MCF 10A (cell line): Measurements from ENCODE around the gene PIM2. TPM values are rescaled to one million over a fixed set of nuclear protein-coding genes. Genes with fewer than 3 reads are reported as not detected.

ENCODE experiments used
- BruUV-seq: library from RNA; stranded (reverse); fragments of 400-500 nt; replicated peaks from 2 replicates; lab custom pipeline; 2021; lab: Mats Ljungman, UMichigan
- CTCF ChIA-PET: fragments of 300-600 bp; sonication (Branson Sonifier 250); formaldehyde crosslinking; extraction: SDS; loops from one replicate; lab custom pipeline; 2021; ENCODE audit warnings: antibody characterized with exemption, inconsistent platforms; lab: Yijun Ruan, JAX
- POLR2A ChIA-PET: fragments of 300-600, 350-650 bp; sonication (Branson Sonifier 250); formaldehyde crosslinking; extraction: SDS; loops from one replicate; lab custom pipeline; 2020; ENCODE audit warnings: antibody characterized with exemption, inconsistent platforms; lab: Yijun Ruan, JAX
- DNase-seq: peaks from one replicate; pipeline ENCODE4 v3.0.0-alpha.2; 2018; ENCODE audit not compliant: unreplicated experiment
- H3K27ac Mint-ChIP-seq: one replicate; pipeline ENCODE4 v1.8.0; 2022; ENCODE audit warnings: mild to moderate bottlenecking, low read depth, mixed read lengths; ENCODE audit not compliant: unreplicated experiment
- H3K27me3 Mint-ChIP-seq: one replicate; pipeline ENCODE4 v1.8.0; 2022; ENCODE audit warnings: mixed read lengths; ENCODE audit not compliant: insufficient read depth, unreplicated experiment
- H3K36me3 Mint-ChIP-seq: one replicate; pipeline ENCODE4 v1.8.0; 2022; ENCODE audit warnings: mild to moderate bottlenecking, moderate library complexity, mixed read lengths; ENCODE audit not compliant: insufficient read depth, unreplicated experiment
- H3K4me1 Mint-ChIP-seq: one replicate; pipeline ENCODE4 v1.8.0; 2022; ENCODE audit warnings: mixed read lengths; ENCODE audit not compliant: insufficient read depth, unreplicated experiment
- H3K4me3 Mint-ChIP-seq: one replicate; pipeline ENCODE4 v1.8.0; 2022; ENCODE audit warnings: mild to moderate bottlenecking, moderate library complexity, mixed read lengths; ENCODE audit not compliant: unreplicated experiment
- H3K9me3 Mint-ChIP-seq: one replicate; pipeline ENCODE4 v1.8.0; 2022; ENCODE audit warnings: mixed read lengths; ENCODE audit not compliant: unreplicated experiment
- intact Hi-C: fragments of 100-400 bp; cut with micrococcal nuclease; formaldehyde crosslinking; loops from 2 replicates; pipeline ENCODE4 v1.14.1; 2022
- total RNA-seq: library from RNA; stranded (reverse); gene quantifications from 2 replicates; pipeline ENCODE4 v1.2.3, GENCODE V29; 2022
- TF ChIP-seq, protein P1 (sequence below): fragments of 200-600 bp; IDR thresholded peaks from one replicate; pipeline ENCODE4 v1.8.0; 2022; ENCODE audit warnings: antibody characterized with exemption, mild to moderate bottlenecking; ENCODE audit not compliant: unreplicated experiment

The PIM2 gene
- total RNA-seq, 1 experiment from 2014 or later = 9.2 TPM

DNA sequence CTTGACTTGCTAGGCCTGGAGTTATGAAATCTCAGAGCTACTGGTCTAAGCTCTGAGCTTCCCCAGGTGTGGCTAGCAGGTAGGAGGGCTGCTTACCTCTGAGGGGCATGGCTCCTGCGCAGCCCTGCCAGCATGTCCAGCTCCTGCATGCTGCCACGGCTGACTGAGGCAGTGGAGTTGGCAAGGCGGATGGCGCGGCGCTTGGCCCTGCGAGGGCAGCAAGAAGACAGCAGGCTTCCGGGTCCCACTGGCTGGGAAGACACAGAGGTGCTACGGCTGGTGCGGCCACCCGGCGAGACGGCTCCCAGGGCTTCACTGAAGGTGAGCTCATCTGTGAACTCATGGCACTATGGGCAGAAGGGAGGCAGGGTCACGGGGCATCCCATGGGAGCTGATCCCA, 47.1 kb upstream of the PIM2 start:
- H3K4me3 Mint-ChIP-seq = no peak overlapping the region
- H3K4me1 Mint-ChIP-seq = no peaks in the 10 kb centered on the region
- intact Hi-C loops = no loop called here
- H3K27me3 Mint-ChIP-seq = no peaks in the 10 kb centered on the region
- BruUV-seq = no TSS peak
- TF ChIP-seq, protein P1, sequence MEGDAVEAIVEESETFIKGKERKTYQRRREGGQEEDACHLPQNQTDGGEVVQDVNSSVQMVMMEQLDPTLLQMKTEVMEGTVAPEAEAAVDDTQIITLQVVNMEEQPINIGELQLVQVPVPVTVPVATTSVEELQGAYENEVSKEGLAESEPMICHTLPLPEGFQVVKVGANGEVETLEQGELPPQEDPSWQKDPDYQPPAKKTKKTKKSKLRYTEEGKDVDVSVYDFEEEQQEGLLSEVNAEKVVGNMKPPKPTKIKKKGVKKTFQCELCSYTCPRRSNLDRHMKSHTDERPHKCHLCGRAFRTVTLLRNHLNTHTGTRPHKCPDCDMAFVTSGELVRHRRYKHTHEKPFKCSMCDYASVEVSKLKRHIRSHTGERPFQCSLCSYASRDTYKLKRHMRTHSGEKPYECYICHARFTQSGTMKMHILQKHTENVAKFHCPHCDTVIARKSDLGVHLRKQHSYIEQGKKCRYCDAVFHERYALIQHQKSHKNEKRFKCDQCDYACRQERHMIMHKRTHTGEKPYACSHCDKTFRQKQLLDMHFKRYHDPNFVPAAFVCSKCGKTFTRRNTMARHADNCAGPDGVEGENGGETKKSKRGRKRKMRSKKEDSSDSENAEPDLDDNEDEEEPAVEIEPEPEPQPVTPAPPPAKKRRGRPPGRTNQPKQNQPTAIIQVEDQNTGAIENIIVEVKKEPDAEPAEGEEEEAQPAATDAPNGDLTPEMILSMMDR = no peak
- ChIA-PET POLR2A (interaction anchor here (0.5 to 0.7 kb wide), 2 partner anchors 68 to 71 kb away, joined by 3 read pairs; partner anchors contain the start of genes PQBP1 and TIMM17B), CTCF (interaction anchor here (0.7 to 1.1 kb wide), 2 partner anchors 8 to 11 kb away, joined by 3 read pairs; no protein-coding TSS in a partner anchor)
- DNase-seq = no peak
- H3K27ac Mint-ChIP-seq = no peak overlapping the region
- H3K9me3 Mint-ChIP-seq = peaks cover 7% of the 10 kb centered on the region
- H3K36me3 Mint-ChIP-seq = no peaks in the 10 kb centered on the region

DNA sequence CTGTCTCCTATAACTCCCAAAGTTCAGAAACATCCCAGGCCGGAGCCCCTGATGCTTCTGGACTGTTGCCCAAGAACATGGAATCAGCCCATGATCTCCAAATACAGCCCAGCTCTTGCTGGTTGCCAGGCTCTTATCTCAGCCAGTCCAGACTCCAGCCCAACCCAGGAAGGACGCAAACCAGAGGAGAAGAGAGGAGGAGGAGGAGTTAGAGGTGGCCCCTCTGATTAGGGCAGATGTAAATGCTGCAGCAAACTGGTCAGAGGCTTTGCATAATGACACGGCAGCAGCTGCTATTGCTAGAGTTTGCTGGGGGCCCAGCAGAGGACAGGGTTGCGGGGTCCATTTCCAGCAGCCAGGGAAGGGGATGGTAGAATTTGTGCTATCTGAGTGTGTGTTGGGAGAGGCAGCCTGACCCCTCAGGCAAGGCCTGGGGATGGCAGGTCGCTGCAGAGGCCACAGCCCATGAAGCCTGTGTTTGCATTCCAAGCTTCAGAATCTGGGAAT, 42.8 kb upstream of the PIM2 start:
- H3K4me3 Mint-ChIP-seq = no peak overlapping the region
- ChIA-PET CTCF (interaction anchor here (0.7 kb wide), 1 partner anchor 12 kb away, joined by 3 read pairs; no protein-coding TSS in a partner anchor), POLR2A (no interaction called here)
- no TSS peak for BruUV-seq
- H3K27ac Mint-ChIP-seq = no peak overlapping the region
- H3K4me1 Mint-ChIP-seq = no peaks in the 10 kb centered on the region
- H3K9me3 Mint-ChIP-seq = peaks cover 7% of the 10 kb centered on the region
- TF ChIP-seq, protein P1 = no peak
- intact Hi-C loops = no loop called here
- no peaks in the 10 kb centered on the region for H3K27me3 Mint-ChIP-seq
- H3K36me3 Mint-ChIP-seq = peaks cover 7% of the 10 kb centered on the region
- no peak for DNase-seq

DNA sequence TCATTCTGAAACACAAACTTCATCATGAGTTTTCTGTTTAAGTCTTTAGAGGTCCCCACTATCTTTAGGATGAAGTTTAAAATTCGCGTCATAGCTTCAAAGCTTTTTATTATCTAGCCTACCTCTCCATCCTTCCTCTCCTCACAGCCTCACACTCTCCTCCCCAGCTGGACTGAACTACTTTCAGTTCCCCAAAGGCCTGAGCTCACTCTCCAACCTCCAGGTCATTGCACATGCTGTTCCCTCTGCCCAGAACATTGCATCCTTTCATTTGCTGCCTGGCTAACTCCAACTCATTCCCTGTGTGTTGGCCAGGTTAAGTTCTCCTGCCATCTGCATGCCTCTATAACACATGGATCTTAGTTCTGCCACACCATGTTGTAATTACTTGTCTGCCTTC, 41.5 kb upstream of the PIM2 start:
- intact Hi-C loops = no loop called here
- ChIA-PET POLR2A (no interaction called here), CTCF (interaction anchor here (0.6 kb wide), 1 partner anchor 876 kb away, joined by 3 read pairs; no protein-coding TSS in a partner anchor)
- no TSS peak for BruUV-seq
- no peak overlapping the region for H3K27ac Mint-ChIP-seq
- peaks cover 5% of the 10 kb centered on the region for H3K4me1 Mint-ChIP-seq
- TF ChIP-seq, protein P1 = no peak
- H3K27me3 Mint-ChIP-seq = no peaks in the 10 kb centered on the region
- peak overlapping the region; percentile 2 for H3K4me3 Mint-ChIP-seq
- DNase-seq = no peak
- peaks cover 7% of the 10 kb centered on the region for H3K9me3 Mint-ChIP-seq
- H3K36me3 Mint-ChIP-seq = peaks cover 7% of the 10 kb centered on the region

DNA sequence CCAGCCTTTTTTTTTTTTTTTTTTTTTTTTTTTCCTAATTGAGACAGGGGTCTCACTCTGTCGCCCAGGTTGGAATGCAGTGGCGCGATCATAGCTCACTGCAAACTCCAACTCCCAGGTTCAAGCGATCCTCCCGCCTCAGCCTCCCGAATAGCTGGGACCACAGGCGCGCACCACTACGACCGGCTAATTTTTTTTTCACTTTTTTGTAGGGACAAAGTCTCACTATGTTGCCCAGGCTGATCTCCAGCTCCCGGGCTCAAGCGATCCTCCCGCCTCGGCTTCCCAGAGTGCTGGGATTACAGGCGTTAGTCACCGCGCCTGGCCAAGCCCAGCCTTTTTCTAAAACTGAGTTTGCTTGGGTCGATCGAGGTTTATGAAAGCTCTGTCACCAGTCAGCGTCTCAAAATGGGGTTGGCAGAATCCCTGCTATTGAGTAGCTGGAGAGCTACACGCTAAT, 39.8 kb upstream of the PIM2 start:
- intact Hi-C loops = loop anchor here (1.0 to 2.0 kb wide), 2 partner anchors 40 to 83 kb away; partner anchors contain the start of gene PIM2
- peaks cover 5% of the 10 kb centered on the region for H3K4me1 Mint-ChIP-seq
- no peaks in the 10 kb centered on the region for H3K27me3 Mint-ChIP-seq
- peak; percentile 38 for DNase-seq
- TF ChIP-seq, protein P1 = no peak
- peaks cover 2% of the 10 kb centered on the region for H3K9me3 Mint-ChIP-seq
- H3K36me3 Mint-ChIP-seq = peaks cover 7% of the 10 kb centered on the region
- ChIA-PET POLR2A (interaction anchor here (0.7 to 4.3 kb wide), 21 partner anchors 10 to 327 kb away, joined by 3 to 57 read pairs (median 5); partner anchors contain the start of genes GPKOW, GRIPAP1, HDAC6 and KCND1), CTCF (interaction anchor here (0.6 to 2.1 kb wide), 6 partner anchors 10 to 84 kb away, joined by 3 to 15 read pairs (median 4); partner anchors contain the start of gene TFE3)
- H3K27ac Mint-ChIP-seq = peak overlapping the region; percentile 100
- no TSS peak for BruUV-seq
- peak overlapping the region; percentile 94 for H3K4me3 Mint-ChIP-seq
